Esophagus muscularis mucosa (tissue), 4 donors: ENCODE measurements around the gene FAM3B.
A peak's percentile ranks its signal among the peaks of the same experiment; 100 is the strongest.

Source experiments
- EP300 ChIP-seq: sonication (generic); formaldehyde crosslinking; IDR thresholded peaks from one replicate; pipeline ENCODE4 v1.6.1; 2017; ENCODE audit warnings: antibody characterized with exemption
- POLR2A ChIP-seq: fragments of 450-650 bp; IDR thresholded peaks from one replicate; pipeline ENCODE4 v1.6.1; 2017; ENCODE audit warnings: antibody characterized with exemption, moderate library complexity, mild to moderate bottlenecking, low read depth
- TF ChIP-seq, protein P1 (sequence below), 3 experiments: fragments of 200-600 bp in 2 of 3; fragments of 450-650 bp in 1 of 3; sonication (generic) in 2 of 3; IDR thresholded peaks; one replicate each; pipeline ENCODE4 v1.5.1; 2017 to 2019; ENCODE audit warnings: antibody characterized with exemption in 3 of 3, mild to moderate bottlenecking in 2 of 3, moderate library complexity in 1 of 3

GRCh38 chr21:41361786-41362604, 45.4 kb downstream of the FAM3B start, which contains the start of gene MX2:
- TF ChIP-seq, protein P1, sequence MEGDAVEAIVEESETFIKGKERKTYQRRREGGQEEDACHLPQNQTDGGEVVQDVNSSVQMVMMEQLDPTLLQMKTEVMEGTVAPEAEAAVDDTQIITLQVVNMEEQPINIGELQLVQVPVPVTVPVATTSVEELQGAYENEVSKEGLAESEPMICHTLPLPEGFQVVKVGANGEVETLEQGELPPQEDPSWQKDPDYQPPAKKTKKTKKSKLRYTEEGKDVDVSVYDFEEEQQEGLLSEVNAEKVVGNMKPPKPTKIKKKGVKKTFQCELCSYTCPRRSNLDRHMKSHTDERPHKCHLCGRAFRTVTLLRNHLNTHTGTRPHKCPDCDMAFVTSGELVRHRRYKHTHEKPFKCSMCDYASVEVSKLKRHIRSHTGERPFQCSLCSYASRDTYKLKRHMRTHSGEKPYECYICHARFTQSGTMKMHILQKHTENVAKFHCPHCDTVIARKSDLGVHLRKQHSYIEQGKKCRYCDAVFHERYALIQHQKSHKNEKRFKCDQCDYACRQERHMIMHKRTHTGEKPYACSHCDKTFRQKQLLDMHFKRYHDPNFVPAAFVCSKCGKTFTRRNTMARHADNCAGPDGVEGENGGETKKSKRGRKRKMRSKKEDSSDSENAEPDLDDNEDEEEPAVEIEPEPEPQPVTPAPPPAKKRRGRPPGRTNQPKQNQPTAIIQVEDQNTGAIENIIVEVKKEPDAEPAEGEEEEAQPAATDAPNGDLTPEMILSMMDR (IDR thresholded peaks at IDR 0.05): no peak
- TF ChIP-seq POLR2A (peak; percentile 11), EP300 (no peak)
